Thoracic aorta (tissue), 2 donors: ENCODE data around the gene SLC9B1. TPM values are rescaled to one million over a fixed set of nuclear protein-coding genes. Genes with fewer than 3 reads are reported as not detected.
"Not testable (repeated sequence)": the region's sequence is repeated elsewhere in the genome, so short reads cannot be mapped to it uniquely, and the experiment has no call there.

Source experiments
- ATAC-seq: fragments of 150-250 bp; one replicate; pipeline ENCODE4 v1.8.0; 2017; ENCODE audit warnings: low read depth; ENCODE audit not compliant: insufficient number of reproducible peaks, low FRiP score
- DNase-seq: peaks from one replicate; pipeline ENCODE4 v3.0.0-alpha.2; 2020; ENCODE audit warnings: low spot score
- H3K27ac ChIP-seq, 2 donors: fragments of 200-600 bp; sonication (generic); 1 replicate in 1 of 2; 2 replicates in 1 of 2; pipeline ENCODE4 v1.5.1; 2016; ENCODE audit warnings: mild to moderate bottlenecking in 2 of 2, moderate library complexity in 2 of 2
- H3K27me3 ChIP-seq: fragments of 200-600 bp; sonication (generic); replicated peaks from 2 replicates; pipeline ENCODE4 v1.6.0; 2016; ENCODE audit warnings: mild to moderate bottlenecking; ENCODE audit not compliant: insufficient read depth
- H3K36me3 ChIP-seq: fragments of 200-600 bp; sonication (generic); one replicate; pipeline ENCODE4 v1.5.1; 2016
- H3K4me1 ChIP-seq, 2 donors: fragments of 200-600 bp; sonication (generic); 1 replicate in 1 of 2; 2 replicates in 1 of 2; pipeline versions ENCODE4 v1.5.1 to v1.6.0; 2016; ENCODE audit warnings: low read depth in 2 of 2, mild to moderate bottlenecking in 1 of 2; ENCODE audit not compliant: control insufficient read depth in 1 of 2
- H3K4me3 ChIP-seq: fragments of 200-600 bp; sonication (generic); 2 replicates; pipeline ENCODE4 v1.5.1; 2016; ENCODE audit warnings: mild to moderate bottlenecking
- H3K9me3 ChIP-seq: fragments of 200-600 bp; sonication (generic); 2 replicates; pipeline ENCODE4 v1.5.1; 2016
- CTCF ChIP-seq: fragments of 200-600 bp; sonication (generic); IDR thresholded peaks from one replicate; pipeline ENCODE4 v1.5.1; 2019; ENCODE audit warnings: antibody characterized with exemption
- total RNA-seq, 2 donors: library from RNA; depleted of rRNA; stranded (reverse); fragments of >200 nt; gene quantifications; one replicate each; pipeline versions ENCODE4 v1.1.0 to v1.2.3, GENCODE V29; 2016

SLC9B1 gene
- total RNA-seq, 2 donors from 2014 or later, result not detected

- ATAC-seq, result no peak
- Histone ChIP-seq H3K27ac (no peak overlapping the region), H3K27me3 (no peaks in the 10 kb centered on the region), H3K36me3 (no peaks in the 10 kb centered on the region), H3K9me3 (no peaks in the 10 kb centered on the region), H3K4me3 (no peak overlapping the region), H3K4me1 (no peaks in the 10 kb centered on the region)
- no peak for TF ChIP-seq CTCF
- DNase-seq, result no peak
Measured at GRCh38 chr4:102988429-102989020, 31.0 kb downstream of the SLC9B1 start.

GRCh38 chr4:102981005-102981404 lies 38.5 kb downstream of the SLC9B1 start:
- H3K27me3 ChIP-seq, result no peaks in the 10 kb centered on the region
- no peaks in the 10 kb centered on the region for H3K36me3 ChIP-seq
- H3K4me3 ChIP-seq, result no peak overlapping the region
- no peaks in the 10 kb centered on the region for H3K4me1 ChIP-seq
- no peak overlapping the region for H3K27ac ChIP-seq
- no peaks in the 10 kb centered on the region for H3K9me3 ChIP-seq
- DNase-seq (no peak), ATAC-seq (no peak)
- TF ChIP-seq CTCF, result no peak

DNA sequence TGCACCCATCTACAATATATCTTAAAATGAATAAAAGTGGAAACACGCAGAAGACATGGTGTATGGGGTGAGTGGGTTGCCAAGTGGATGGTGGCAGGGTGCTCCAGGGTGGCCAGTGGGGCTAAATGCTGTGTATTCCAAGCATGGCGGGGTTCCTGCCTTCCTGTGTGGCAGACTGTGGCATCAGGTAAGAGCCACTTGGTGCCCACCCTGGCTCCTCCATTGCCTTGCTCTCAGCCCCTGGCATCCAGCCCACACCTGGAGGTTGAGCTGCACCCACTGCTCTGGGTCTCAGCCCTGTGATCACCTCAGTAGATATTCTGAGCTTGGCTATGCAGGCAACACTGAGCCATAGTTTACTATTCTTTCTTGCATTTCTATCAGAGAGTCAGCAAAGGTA lies 57.7 kb downstream of the SLC9B1 start:
- not testable (repeated sequence) for H3K4me1 ChIP-seq, H3K4me3 ChIP-seq, H3K27me3 ChIP-seq, H3K36me3 ChIP-seq, H3K27ac ChIP-seq, DNase-seq, H3K9me3 ChIP-seq, ATAC-seq

GRCh38 chr4:102959496-102959895 lies 60.0 kb downstream of the SLC9B1 start:
- no peak for DNase-seq
- H3K4me3 ChIP-seq, result no peak overlapping the region
- no peaks in the 10 kb centered on the region for H3K27me3 ChIP-seq
- no peak overlapping the region for H3K27ac ChIP-seq
- H3K4me1 ChIP-seq, result no peaks in the 10 kb centered on the region
- no peaks in the 10 kb centered on the region for H3K36me3 ChIP-seq
- ATAC-seq, result no peak
- no peaks in the 10 kb centered on the region for H3K9me3 ChIP-seq
- no peak for TF ChIP-seq CTCF

GRCh38 chr4:102945066-102945465 lies 74.4 kb downstream of the SLC9B1 start:
- DNase-seq (no peak), ATAC-seq (no peak)
- Histone ChIP-seq H3K27ac (no peak overlapping the region), H3K27me3 (no peaks in the 10 kb centered on the region), H3K4me1 (no peaks in the 10 kb centered on the region), H3K9me3 (no peaks in the 10 kb centered on the region), H3K4me3 (no peak overlapping the region), H3K36me3 (no peaks in the 10 kb centered on the region)
- no peak for TF ChIP-seq CTCF

DNA sequence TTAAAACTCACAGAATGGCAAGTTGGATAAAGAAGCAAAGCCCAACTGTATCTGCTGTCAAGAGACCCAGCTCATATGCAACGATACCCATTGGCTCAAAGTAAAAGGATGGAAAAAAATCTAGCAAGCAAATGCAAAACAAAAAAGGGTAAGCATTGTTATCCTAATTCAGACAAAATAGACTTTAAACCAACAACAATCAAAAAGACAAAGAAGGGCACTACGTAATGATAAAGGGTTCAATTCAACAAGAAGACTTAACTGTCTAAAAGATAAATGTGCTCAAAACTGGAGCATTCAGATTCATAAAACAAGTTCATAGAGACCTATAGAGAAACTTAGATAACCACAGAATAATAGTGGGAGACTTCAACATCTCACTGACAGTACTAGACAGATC lies 81.4 kb downstream of the SLC9B1 start:
- DNase-seq, H3K4me3 ChIP-seq, H3K36me3 ChIP-seq, H3K27ac ChIP-seq, H3K4me1 ChIP-seq, H3K9me3 ChIP-seq, ATAC-seq, H3K27me3 ChIP-seq: not testable (repeated sequence)
